ENCODE measurements around the gene TCF3. TPM values are rescaled to one million over a fixed set of nuclear protein-coding genes. Genes with fewer than 3 reads are reported as not detected.

TCF3 gene
- total and polyA plus RNA-seq, 10 of the 15 experiments (the other 5 are each of a cell fraction or from before 2014, with no cell fraction given): 6.7 to 282 (median 70.7) TPM

- no peak for TF ChIP-seq ATF3 (IDR thresholded peaks at IDR 0.05; ENCODE audit: borderline replicate concordance, extremely low read depth, low read depth, low read length)
- no peak for TF ChIP-seq NFYA (IDR thresholded peaks at IDR 0.05; ENCODE audit: borderline replicate concordance, low read depth, low read length)
- peak; percentile 81 for TF ChIP-seq NFYB (IDR thresholded peaks at IDR 0.05; ENCODE audit: insufficient read depth, low read depth, low read length)
- TF ChIP-seq SRF (IDR thresholded peaks at IDR 0.05; ENCODE audit: low read depth in 2 of 2, low read length in 2 of 2): no peak
- TF ChIP-seq POLR2A (IDR thresholded peaks at IDR 0.05; ENCODE audit: low read depth, low read length): peak; percentile 72
- peak; percentile 75 for TF ChIP-seq SP1 (IDR thresholded peaks at IDR 0.05; ENCODE audit: low read depth, low read length)
- TF ChIP-seq CBX3 (IDR thresholded peaks at IDR 0.05; ENCODE audit: borderline replicate concordance, low read depth): no peak
- peak; percentile 81 for TF ChIP-seq PKNOX1 (IDR thresholded peaks at IDR 0.05)
- no peak for TF ChIP-seq IRF5 (IDR thresholded peaks at IDR 0.05; ENCODE audit: borderline replicate concordance)
- 0 out of 2 replicates have a peak, but pooled peaks have one; percentile 1 for TF ChIP-seq PML (IDR thresholded peaks at IDR 0.05; ENCODE audit: low read length)
- TF ChIP-seq PBX3 (IDR thresholded peaks at IDR 0.05; ENCODE audit: insufficient replicate concordance, low read depth, low read length): peak; percentile 75
- TF ChIP-seq MLLT1 (IDR thresholded peaks at IDR 0.05): 0 out of 2 replicates have a peak, but pooled peaks have one; percentile 29
- TF ChIP-seq FOXK2 (IDR thresholded peaks at IDR 0.05): no peak
- 0 out of 2 replicates have a peak, but pooled peaks have one; percentile 23 for TF ChIP-seq YY1 (IDR thresholded peaks at IDR 0.05; ENCODE audit: low read depth, low read length)
- TF ChIP-seq POLR2AphosphoS2 (IDR thresholded peaks at IDR 0.05; ENCODE audit: low read depth, low read length): peak; percentile 50; the same call in 1 of the 2 replicates
- TF ChIP-seq SIX5 (IDR thresholded peaks at IDR 0.05; ENCODE audit: low read depth, low read length, severe bottlenecking): no peak
- peak; percentile 42 to 78; a peak in 3 of 4 replicates for TF ChIP-seq BHLHE40 (IDR thresholded peaks at IDR 0.05; ENCODE audit: borderline replicate concordance in 1 of 2, low read depth in 2 of 2, low read length in 1 of 2)
Observed at GRCh38 chr19:1592755-1593500, 59.5 kb downstream of the TCF3 start, which contains the start of gene MBD3 (continued).

Measured in GM12878 (cell line).